Measurements from ENCODE around the gene TNFRSF8. TPM values are rescaled to one million over a fixed set of nuclear protein-coding genes. Genes with fewer than 3 reads are reported as not detected.
"Not testable (repeated sequence)": the region's sequence is repeated elsewhere in the genome, so short reads cannot be mapped to it uniquely, and the experiment has no call there.

Gene TNFRSF8
- total RNA-seq: 1 to 10 TPM; 1.3 to 1.4 TPM

- CTCF ChIA-PET: interaction anchor here (0.6 to 1.6 kb wide), 5 partner anchors 8 to 447 kb away, joined by 3 to 4 read pairs (median 3); no protein-coding TSS in a partner anchor
Measured at GRCh38 chr1:12063141-12064072, at the start of gene TNFRSF8. TSS of gene TNFRSF8 (plus strand) at chr1:12063303. CDS start at chr1:12063599, 296 bp downstream.

GRCh38 chr1:12014141-12014991 lies 48.7 kb upstream of the TNFRSF8 start:
- CTCF ChIA-PET: interaction anchor here (1.4 kb wide), 1 partner anchor 65 kb away, joined by 8 read pairs; no protein-coding TSS in a partner anchor
- POLR2A ChIA-PET: no interaction called here

More at GRCh38 chr1:12063141-12064072, at the start of gene TNFRSF8:
- POLR2A ChIA-PET: interaction anchor here (0.6 to 1.1 kb wide), 5 partner anchors 11 to 155 kb away, joined by 3 to 6 read pairs (median 4); no protein-coding TSS in a partner anchor

GRCh38 chr1:12015001-12015491 lies 48.1 kb upstream of the TNFRSF8 start:
- POLR2A ChIA-PET: no interaction called here
- CTCF ChIA-PET: no interaction called here

DNA sequence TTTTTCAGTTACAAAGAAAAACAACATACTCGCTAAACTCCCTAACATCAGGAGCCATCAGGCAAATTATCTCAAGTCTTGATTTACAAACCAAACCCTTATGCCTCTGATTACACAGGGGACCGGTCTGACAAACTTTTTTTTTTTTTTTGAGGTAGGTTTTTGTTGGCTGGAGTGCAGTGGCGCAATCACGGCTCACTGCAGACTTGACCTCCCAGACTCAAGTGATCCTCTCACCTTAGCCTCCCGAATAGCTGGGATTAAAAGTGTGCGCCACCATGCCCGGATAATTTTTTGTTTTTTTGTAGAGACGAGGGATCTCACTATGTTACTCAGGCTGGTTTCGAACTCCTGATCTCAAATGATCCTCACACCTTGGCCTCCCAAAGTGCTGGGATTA lies 47.6 kb upstream of the TNFRSF8 start:
- CTCF ChIA-PET: interaction anchor here (0.7 kb wide), 1 partner anchor 139 kb away, joined by 6 read pairs; no protein-coding TSS in a partner anchor
- POLR2A ChIA-PET: no interaction called here

DNA sequence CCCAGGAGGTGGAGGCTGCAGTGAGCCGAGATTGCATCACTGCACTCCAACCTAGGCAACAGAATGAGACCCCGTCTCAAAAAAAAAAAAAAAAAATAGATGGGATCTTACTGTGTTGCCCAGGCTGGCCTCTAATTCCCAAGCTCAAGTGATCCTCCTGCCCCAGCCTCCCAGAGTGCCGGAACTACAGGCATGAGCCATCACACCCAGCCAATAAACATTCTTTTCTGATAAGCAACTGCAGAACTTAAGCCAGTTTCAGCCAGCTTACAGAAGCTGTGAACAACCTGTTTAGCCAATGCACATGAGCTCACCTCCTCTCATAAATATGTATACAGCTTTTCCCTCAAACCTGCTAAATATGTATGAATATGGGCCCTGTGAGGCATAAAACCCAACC lies 46.9 kb upstream of the TNFRSF8 start:
- ChIA-PET CTCF (interaction anchor here (0.7 kb wide), 1 partner anchor 138 kb away, joined by 6 read pairs; no protein-coding TSS in a partner anchor), POLR2A (interaction anchor here (0.5 kb wide), 1 partner anchor 35 kb away, joined by 4 read pairs; no protein-coding TSS in a partner anchor)

- CTCF ChIA-PET: interaction anchor here (0.7 to 1.9 kb wide), 6 partner anchors 10 to 105 kb away, joined by 3 to 6 read pairs (median 3); no protein-coding TSS in a partner anchor
- POLR2A ChIA-PET: interaction anchor here (1.1 to 1.5 kb wide), 2 partner anchors 40 to 112 kb away, joined by 6 to 10 read pairs; partner anchors contain the start of gene MFN2
Measured at GRCh38 chr1:12019858-12020509, 43.1 kb upstream of the TNFRSF8 start.

- ChIA-PET CTCF (interaction anchor here (1.2 to 1.9 kb wide), 2 partner anchors 10 to 58 kb away, joined by 3 to 6 read pairs; no protein-coding TSS in a partner anchor), POLR2A (no interaction called here)
Measured at GRCh38 chr1:12021616-12022015, 41.5 kb upstream of the TNFRSF8 start.

DNA sequence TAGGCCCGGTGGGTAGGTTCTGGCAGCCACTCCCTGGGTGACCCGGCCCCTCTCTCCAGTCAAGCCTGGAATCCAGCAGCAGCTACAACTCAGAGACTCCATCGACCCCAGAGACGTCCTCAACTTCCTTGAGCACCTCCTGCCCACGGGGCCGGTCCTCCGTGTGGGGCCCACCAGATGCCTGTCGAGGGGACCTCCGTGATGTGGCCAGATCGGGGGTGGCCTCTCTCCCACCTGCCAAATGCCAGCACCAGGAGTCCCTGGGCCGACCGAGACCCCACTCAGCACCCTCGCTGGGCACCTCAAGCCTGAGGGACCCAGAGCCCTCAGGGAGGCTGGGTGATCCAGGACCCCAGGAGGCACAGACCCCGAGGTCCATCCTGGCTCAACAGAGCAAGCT lies 41.1 kb upstream of the TNFRSF8 start:
- ChIA-PET POLR2A (no interaction called here), CTCF (interaction anchor here (1.2 kb wide), 1 partner anchor 10 kb away, joined by 3 read pairs; no protein-coding TSS in a partner anchor)

DNA sequence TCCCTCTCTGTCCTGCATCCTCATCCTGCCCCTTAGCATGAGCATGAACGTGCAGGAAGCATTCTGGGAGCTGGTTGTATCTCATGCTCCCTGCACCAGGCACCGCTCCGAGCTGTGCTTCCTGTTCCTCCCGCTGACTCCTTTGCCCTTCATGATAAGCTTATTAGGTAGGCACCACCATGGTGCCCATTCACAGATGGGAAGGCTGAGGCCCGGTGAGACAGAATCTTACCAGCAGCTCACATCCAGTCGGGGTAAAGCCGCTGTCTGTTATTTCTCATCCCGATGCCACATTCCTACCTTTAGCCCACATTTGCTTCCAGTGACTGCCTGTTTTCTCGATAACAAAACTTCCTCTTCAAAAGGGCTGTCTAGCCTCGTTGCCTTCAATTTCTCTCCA lies 36.5 kb upstream of the TNFRSF8 start:
- ChIA-PET CTCF (no interaction called here), POLR2A (interaction anchor here (0.7 kb wide), 1 partner anchor 47 kb away, joined by 3 read pairs; no protein-coding TSS in a partner anchor)

GRCh38 chr1:12028248-12028647 lies 34.9 kb upstream of the TNFRSF8 start:
- CTCF ChIA-PET: no interaction called here
- POLR2A ChIA-PET: no interaction called here

DNA sequence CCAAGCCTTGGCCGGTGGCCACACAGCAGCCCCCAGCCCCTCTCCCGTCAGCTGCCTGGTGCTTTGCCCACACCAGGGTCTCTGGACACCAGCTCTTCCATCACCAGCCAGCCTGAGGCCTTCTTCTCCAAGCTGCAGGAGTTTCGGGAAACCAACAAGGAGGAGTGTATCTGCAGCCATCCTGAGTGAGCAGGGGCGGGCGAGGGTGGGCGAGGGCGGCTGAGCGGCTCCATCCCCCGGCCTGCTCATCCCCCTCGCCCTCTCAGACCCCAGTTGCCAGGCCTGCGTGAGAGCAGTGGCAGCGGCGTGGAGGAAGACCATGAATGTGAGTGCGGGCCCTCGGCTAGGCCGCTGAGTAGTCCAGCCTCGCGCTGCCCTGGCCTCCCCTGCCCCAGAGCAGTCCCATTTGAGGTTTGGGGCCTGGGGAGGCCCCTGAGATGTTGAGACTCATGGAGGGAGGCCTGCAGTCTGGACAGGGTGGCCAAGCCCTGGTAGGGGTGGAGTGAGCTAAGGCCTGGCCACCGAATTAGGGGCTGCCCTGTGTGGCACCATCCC lies 34.1 kb upstream of the TNFRSF8 start:
- CTCF ChIA-PET: no interaction called here
- POLR2A ChIA-PET: no interaction called here

- CTCF ChIA-PET: interaction anchor here (1.0 kb wide), 1 partner anchor 39 kb away, joined by 4 read pairs; no protein-coding TSS in a partner anchor
Measured at GRCh38 chr1:12029720-12030339, 33.3 kb upstream of the TNFRSF8 start.

GRCh38 chr1:12031039-12031980 lies 31.8 kb upstream of the TNFRSF8 start:
- ChIA-PET CTCF (interaction anchor here (0.6 to 1.6 kb wide), 10 partner anchors 8 to 200 kb away, joined by 3 to 6 read pairs (median 3); partner anchors contain the start of gene MIIP), POLR2A (interaction anchor here (0.7 kb wide), 1 partner anchor 123 kb away, joined by 3 read pairs; no protein-coding TSS in a partner anchor)

More at GRCh38 chr1:12029720-12030339, 33.3 kb upstream of the TNFRSF8 start:
- POLR2A ChIA-PET: no interaction called here

DNA sequence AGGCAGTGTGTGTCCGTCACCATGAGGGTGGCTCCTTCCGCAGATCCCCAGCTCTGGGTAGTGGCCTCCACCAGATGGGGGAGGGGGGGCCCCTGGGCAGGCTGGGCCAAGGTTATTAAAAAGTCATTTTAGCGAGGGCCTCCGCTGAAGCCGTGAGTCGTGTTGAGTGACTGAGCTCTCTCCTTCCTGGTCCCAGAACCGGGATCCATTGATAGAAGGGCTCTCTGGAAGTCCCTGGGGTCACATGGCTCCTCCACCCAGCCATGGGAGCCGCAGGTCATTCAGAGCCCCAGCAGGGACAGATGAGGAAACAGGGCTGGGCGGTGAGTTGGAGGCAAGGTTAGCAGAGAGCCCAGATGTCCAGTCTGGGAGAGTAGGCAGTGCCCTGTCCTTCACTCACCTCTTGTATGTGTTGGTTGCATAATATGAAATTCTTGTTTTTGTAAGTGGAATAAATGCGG lies 30.9 kb upstream of the TNFRSF8 start:
- POLR2A ChIA-PET: no interaction called here
- CTCF ChIA-PET: interaction anchor here (0.5 to 1.1 kb wide), 3 partner anchors 10 to 216 kb away, joined by 3 to 5 read pairs (median 3); no protein-coding TSS in a partner anchor

DNA sequence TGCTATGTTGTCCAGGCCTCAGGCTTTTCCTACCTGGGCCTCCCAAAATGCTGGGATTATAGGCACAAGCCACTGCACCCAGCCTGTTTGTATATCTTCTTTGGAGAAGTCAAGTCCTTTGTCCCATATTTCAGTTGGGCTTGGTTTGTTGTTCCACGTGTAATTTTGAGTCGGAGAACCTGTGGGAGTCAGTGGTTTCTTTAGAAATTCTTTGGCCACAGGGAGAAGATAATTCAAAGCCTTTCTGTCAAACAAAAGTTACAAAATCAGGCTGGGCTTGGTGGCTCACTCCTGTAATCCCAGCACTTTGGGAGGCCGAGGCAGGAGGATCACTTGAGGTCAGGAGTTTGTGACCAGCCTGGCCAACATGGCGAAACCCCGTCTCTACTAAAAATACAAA lies 29.7 kb upstream of the TNFRSF8 start:
- POLR2A ChIA-PET: not testable (repeated sequence)
- CTCF ChIA-PET: interaction anchor here (0.6 kb wide), 1 partner anchor 65 kb away, joined by 3 read pairs; no protein-coding TSS in a partner anchor

DNA sequence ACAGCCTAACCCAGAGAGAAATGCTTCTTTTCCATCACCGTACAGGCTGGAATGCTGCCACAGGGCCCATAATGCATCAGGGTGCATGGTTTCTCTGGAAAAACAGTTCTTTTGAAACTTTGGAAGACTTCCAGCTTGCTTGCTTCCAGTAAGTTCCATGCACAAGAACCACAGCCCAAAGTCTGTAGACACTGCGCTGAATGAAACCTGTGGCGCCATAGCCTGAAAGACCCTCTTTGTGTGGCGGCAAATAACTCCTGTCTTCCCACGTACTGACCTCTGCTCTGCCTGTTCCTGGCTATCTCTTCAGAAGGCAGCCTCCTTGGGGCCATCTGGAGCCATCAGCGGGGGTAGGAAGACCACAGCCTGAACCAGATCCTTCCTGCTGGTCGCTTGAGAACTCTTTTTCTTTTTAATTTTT lies 28.7 kb upstream of the TNFRSF8 start:
- ChIA-PET POLR2A (no interaction called here), CTCF (no interaction called here)
